Measurements from ENCODE around the gene PCSK4.

PCSK4 gene

GRCh38 chr19:1470305-1471009 lies 19.7 kb downstream of the PCSK4 start (continued):
- TF ChIP-seq PRDM4 (tag by site-specific recombination; IDR thresholded peaks at IDR 0.05) = peak; percentile 92
- TF ChIP-seq ZNF529 (tag by site-specific recombination; IDR thresholded peaks at IDR 0.05; ENCODE audit: insufficient replicate concordance) = no peak
- no peak for TF ChIP-seq OVOL3 (tag by site-specific recombination; IDR thresholded peaks at IDR 0.05)
- no peak for TF ChIP-seq ZNF175 (tag by site-specific recombination; IDR thresholded peaks at IDR 0.05)
- no peak for TF ChIP-seq ZNF777 (tag by site-specific recombination; IDR thresholded peaks at IDR 0.05; ENCODE audit: borderline replicate concordance)
- peak; percentile 65; the same call in 1 of the 2 replicates for TF ChIP-seq ZBTB11 (tag by site-specific recombination; conservative IDR thresholded peaks at IDR 0.05; ENCODE audit: low read depth)
- TF ChIP-seq IKZF3 (tag by site-specific recombination; IDR thresholded peaks at IDR 0.05) = peak; percentile 64
- TF ChIP-seq GLIS2 (tag by site-specific recombination; IDR thresholded peaks at IDR 0.05) = peak; percentile 41
- TF ChIP-seq ZNF830 (tag by site-specific recombination; IDR thresholded peaks at IDR 0.05; ENCODE audit: low read depth) = no peak
- TF ChIP-seq ZNF433 (tag by site-specific recombination; IDR thresholded peaks at IDR 0.05; ENCODE audit: low read depth) = no peak
- TF ChIP-seq HOXC10 (CRISPR knock-in tag; IDR thresholded peaks at IDR 0.05) = no peak
- TF ChIP-seq OSR2 (tag by site-specific recombination; IDR thresholded peaks at IDR 0.05) = peak; percentile 74
- no peak for TF ChIP-seq ZNF335 (tag by site-specific recombination; conservative IDR thresholded peaks at IDR 0.05)
- no peak for TF ChIP-seq ZSCAN4 (tag by site-specific recombination; IDR thresholded peaks at IDR 0.05)
- peak; percentile 74 for TF ChIP-seq ZNF449 (tag by site-specific recombination; IDR thresholded peaks at IDR 0.05)
- TF ChIP-seq ZBTB20 (tag by site-specific recombination; IDR thresholded peaks at IDR 0.05) = no peak
- TF ChIP-seq ZNF626 (tag by site-specific recombination; IDR thresholded peaks at IDR 0.05) = no peak
- peak; percentile 87; the same call in 1 of the 2 replicates for TF ChIP-seq KLF9 (tag by site-specific recombination; IDR thresholded peaks at IDR 0.05; ENCODE audit: low read depth)
- no peak for TF ChIP-seq ZSCAN18 (tag by site-specific recombination; IDR thresholded peaks at IDR 0.05)
- no peak for TF ChIP-seq ZNF544 (tag by site-specific recombination; IDR thresholded peaks at IDR 0.05)
- TF ChIP-seq ZNF239 (tag by site-specific recombination; IDR thresholded peaks at IDR 0.05) = no peak
- TF ChIP-seq WT1 (tag by site-specific recombination; IDR thresholded peaks at IDR 0.05) = peak; percentile 34; the same call in 1 of the 2 replicates
- TF ChIP-seq KLF10 (tag by site-specific recombination; IDR thresholded peaks at IDR 0.05) = peak; percentile 98
- TF ChIP-seq ZNF704 (tag by site-specific recombination; IDR thresholded peaks at IDR 0.05) = no peak
- no peak for TF ChIP-seq ZNF645 (tag by site-specific recombination; IDR thresholded peaks at IDR 0.05)

Data from HEK293 (cell line).